Activated CD8-positive, alpha-beta memory T cell treated with anti-CD3 and anti-CD28 coated beads, Interleukin-2, amount 50 U/mL, for 24 hours (primary cell): ENCODE data around the gene PDCD1LG2.

Experiments used
- DNase-seq: peaks from one replicate; pipeline ENCODE4 v3.0.0-alpha.2; 2020; ENCODE audit errors: extremely low read depth

PDCD1LG2 gene

GRCh38 chr9:5531101-5531882 is 21.0 kb downstream of the PDCD1LG2 start:
- no peak for DNase-seq

GRCh38 chr9:5532306-5532705 is 22.0 kb downstream of the PDCD1LG2 start:
- no peak for DNase-seq

DNA sequence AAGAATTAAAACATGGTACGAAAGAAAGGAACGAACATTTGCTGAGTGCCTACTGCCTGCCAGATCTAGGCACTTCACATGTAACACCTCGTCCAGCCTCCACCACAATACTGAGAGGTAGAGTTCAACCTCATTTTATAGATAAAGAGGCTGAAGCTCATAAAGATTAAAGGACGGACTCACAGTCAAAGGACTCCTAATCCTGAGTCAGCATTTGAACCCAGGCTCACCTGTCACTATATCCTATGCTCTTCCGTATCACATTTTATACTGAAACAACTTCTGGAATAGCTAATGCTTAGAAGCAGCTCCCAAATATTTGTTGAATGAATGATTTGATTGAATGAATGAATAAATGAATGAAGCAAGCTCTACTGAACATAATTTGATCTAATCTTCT is 22.5 kb downstream of the PDCD1LG2 start:
- no peak for DNase-seq

GRCh38 chr9:5536684-5537083 is 26.4 kb downstream of the PDCD1LG2 start:
- DNase-seq: no peak

- no peak for DNase-seq
These were observed 33.8 kb downstream of the PDCD1LG2 start for GRCh38 chr9:5543875-5544702.

GRCh38 chr9:5549658-5550650 is 39.6 kb downstream of the PDCD1LG2 start:
- no peak for DNase-seq

DNA sequence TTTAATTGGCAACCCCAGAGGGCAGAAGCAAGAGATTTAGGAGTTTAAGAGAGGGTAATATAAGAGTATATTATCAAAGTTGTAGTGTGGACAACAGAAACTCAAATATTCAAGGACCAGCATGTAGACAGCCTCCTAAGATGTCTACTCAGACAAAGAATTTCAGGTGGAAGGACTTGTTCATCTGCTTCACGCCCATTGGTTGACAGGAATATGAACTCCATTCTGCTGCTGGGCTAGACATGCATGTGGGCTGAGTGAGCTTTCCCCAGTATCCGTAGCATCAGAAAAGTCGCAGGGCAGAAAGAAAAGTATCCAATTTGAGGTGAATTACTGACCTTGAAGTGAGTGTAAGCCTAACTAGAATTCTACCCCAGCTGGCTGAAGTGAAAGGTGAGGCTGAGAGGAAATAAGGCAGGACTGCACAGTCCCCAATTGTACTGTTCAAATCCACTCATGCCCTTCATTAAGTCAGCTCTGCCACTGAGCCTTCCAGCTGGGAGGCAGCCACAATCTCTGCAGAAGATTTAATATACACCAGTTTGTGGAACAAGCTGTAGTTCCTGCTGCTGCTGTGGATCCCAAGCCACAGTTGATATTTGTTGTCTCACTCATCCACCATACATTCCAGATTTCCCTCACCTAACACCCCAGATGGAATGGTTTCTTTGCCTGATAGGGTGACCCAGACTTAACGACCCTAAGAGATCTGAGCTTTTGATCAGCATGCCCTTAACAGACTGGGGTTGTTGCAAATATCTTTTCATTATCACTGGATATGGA is 41.2 kb downstream of the PDCD1LG2 start:
- no peak for DNase-seq

DNA sequence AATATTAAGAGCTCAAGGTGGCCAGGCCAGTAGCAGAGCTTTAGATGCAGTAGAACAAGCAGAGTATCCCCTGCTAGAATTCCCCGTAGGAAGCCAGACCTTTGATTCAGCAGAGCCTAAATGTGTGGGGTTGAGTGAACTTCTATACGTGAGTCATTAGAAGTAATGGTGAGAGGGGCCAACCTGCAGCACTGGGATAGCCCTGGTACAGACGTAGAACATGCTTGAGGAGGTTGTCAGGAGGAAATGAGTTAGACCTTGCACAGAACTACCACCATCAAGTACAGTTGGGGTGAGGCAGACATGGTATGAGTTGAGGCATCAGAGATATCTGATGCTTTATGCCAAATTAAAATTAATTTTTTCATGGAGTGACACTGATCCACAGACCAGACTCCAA is 42.0 kb downstream of the PDCD1LG2 start:
- DNase-seq: no peak

DNA sequence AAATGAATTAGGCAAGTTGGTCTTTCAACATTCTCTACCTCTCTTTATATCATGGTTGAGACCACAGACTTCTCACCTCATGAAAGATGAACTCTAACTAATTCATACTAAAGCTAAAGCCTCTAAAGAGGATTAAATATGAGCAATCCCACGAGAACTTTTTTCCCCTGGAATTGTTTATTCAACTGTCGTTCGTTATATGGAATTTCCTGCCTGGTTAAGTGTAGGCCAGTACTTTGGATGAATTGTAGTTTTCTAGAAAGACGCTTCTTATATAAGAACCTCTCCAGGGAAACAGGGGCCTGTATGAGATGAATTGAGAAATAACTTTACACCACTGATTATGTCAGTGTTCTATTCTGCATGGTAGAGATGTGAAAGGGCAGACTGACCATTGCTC is 42.9 kb downstream of the PDCD1LG2 start:
- no peak for DNase-seq

- no peak for DNase-seq
These were observed 43.9 kb downstream of the PDCD1LG2 start for GRCh38 chr9:5554254-5554653.

DNA sequence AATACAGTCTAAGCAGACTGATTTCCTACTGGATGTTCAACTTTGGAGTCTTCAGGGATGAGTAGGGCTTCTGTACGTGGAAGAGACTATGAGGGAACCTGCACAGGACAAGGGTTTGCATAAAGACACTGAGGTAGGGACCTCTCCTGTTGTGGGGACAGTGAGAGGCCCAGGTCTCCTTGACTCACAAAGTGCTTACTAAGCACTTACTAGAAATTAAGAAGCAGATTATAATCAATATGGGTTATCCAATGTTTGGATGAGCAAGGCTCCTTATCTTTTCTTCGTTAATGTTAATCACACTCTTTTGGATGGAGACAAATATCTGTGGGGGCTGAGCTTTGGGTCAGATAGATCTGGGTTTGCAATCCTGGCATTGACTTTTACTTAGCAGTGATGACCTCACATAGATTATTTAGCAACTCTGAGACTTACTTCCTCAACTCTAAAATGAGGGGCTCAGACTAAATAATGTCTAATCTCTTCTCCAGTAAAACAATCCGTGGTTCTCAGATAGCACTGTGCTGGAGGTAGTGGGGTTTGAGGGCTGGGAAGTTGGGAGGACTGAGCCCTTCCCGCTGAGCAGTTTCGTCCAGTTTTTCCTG is 45.9 kb downstream of the PDCD1LG2 start:
- DNase-seq: no peak

DNA sequence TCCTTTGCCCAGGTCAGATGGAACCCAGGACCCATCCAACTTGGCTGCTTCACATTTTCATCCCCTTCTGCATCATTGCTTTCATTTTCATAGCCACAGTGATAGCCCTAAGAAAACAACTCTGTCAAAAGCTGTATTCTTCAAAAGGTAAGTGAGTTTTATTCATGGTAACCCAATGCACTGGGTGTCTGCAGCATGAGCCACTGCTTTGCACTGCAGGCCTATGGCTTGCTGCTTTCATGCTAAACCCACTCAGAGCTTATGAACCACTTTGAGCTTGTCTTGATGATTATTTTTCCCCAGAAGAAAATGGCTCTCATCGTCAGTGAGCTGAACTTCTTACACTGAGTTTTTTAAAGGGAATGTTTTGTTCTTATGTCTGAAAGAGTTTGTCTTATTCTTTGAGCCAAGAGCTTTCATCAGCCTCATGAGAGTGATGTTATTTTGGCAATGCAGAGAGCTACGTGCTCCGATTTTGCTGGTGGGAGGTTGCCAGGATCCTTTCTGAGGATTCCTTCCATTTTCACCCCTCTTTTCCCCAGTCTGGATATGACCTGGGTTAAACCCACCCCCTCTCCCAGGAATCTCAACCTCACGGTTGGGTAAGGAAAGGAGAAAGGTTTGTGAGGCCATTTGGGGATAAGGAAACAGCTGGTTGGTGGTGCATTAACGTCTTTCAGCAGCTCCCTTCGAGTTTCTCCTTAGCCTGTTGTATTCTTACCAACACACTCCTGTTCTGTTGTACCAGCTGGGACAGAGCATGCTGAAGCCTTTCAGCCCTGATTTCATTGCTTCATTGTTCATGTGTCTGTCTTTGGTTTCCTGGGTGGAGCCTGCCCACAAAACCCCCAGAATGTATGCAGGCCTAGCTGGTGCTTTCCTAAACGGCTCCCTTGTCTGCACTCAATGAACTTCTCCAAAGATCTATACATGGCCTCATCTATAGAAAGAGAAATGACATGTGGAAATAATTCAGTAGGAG is 47.6 kb downstream of the PDCD1LG2 start:
- DNase-seq: no peak

DNA sequence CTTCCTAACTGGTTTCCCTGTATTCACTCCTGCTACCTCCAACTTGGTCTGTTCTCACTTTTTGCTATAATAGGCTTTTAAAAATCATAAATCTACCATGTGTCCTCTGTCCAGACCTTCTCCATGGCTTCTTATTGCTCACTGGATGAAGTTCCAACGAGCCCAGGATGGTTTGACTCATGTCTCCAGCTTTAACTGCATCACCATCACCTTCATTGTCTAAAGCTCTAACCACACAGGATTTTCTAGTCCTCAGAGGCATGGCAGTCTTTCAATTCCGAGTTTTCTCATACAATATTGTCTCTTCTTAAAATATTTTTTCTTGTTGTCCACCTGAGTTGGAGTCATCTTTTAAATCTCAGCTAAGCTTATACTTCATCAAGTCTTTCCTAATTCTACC is 49.3 kb downstream of the PDCD1LG2 start:
- no peak for DNase-seq

- DNase-seq: no peak
These were observed 50.2 kb downstream of the PDCD1LG2 start for GRCh38 chr9:5560443-5561100.

GRCh38 chr9:5561828-5562488 is 51.6 kb downstream of the PDCD1LG2 start:
- no peak for DNase-seq

DNA sequence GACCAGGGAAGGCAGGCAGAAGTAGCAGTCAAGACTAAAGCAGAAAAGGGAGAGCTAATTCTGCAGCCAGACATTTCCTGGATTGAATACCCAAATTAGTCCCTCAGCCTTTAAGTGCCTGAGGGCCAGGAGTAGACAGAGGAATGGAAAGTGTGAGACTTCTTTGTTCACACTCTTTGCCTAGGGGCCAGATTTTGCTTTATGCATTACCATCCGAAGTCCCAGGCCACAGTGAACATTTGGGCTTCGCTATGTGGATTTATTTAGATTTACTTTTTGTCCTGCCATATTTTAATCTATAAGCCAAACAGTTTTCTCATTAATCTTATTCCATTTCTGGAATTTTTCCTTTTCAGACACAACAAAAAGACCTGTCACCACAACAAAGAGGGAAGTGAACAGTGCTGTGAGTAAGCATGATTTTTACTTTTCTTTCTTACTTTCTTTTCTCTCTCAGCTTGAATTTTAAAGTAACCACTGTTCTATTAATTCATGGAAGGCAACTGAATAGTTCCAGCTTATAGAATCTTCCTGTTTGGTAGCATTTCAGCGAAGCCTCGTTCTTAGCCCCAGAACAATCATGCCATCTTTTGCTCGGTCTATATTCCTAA is 52.6 kb downstream of the PDCD1LG2 start:
- no peak for DNase-seq

DNA sequence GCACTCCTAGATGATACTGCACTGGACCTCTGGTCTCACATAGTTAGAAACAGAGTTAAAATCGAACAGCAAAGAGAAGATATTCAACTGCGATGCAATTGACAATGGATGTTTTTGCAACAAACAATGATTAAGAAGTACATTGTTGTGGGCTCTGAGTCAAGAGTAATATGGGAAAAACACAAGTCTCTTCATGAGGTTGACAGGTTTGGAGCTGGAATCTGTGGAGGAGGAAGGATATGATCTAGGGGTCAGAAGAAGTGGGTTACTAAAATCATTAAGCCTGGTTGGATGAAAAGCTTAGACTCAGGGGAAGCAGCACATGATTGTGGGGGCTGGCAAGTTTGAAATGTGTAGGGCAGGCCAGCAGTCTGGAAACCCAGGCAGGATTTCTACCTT is 53.1 kb downstream of the PDCD1LG2 start:
- DNase-seq: no peak

DNA sequence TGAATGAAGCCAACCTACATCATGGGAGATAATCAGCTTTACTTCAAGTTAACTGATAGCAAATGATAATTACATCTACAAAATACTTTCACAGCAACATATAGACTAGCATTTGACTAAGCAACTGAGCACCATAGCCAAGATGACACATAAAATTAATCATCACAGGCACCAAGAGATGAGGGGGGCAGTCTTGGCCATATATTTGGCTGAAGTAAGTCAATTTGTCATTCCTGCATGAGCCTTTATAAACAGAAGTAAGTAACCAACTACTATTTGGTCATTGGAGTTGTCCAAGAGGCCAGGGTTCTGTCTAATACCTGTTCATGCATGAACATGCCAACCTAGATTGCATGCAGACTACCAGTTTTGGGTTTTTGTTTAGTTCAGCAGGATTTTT is 53.6 kb downstream of the PDCD1LG2 start:
- DNase-seq: no peak
